Activated T-cell treated with anti-CD3 and anti-CD28 coated beads for 4 hours (primary cell): ENCODE results near the gene KLK7.
"Not testable (repeated sequence)": the region's sequence is repeated elsewhere in the genome, so short reads cannot be mapped to it uniquely, and the experiment has no call there.

Source experiments
- DNase-seq: peaks from one replicate; pipeline ENCODE4 v3.0.0-alpha.2; 2020

Gene KLK7

GRCh38 chr19:51010066-51010795, 26.5 kb upstream of the KLK7 start:
- DNase-seq = no peak

- no peak for DNase-seq
Observed at GRCh38 chr19:51009061-51009891, 25.6 kb upstream of the KLK7 start.

- no peak for DNase-seq
Observed at GRCh38 chr19:51007488-51007887, 23.8 kb upstream of the KLK7 start.

- DNase-seq = no peak
Observed at GRCh38 chr19:51006406-51006805, 22.7 kb upstream of the KLK7 start.

GRCh38 chr19:51005248-51005647, 21.5 kb upstream of the KLK7 start:
- no peak for DNase-seq

- DNase-seq = no peak
Observed at GRCh38 chr19:51003316-51003715, 19.6 kb upstream of the KLK7 start.

GRCh38 chr19:51002542-51003311, 19.0 kb upstream of the KLK7 start:
- DNase-seq = no peak

GRCh38 chr19:51002089-51002532, 18.4 kb upstream of the KLK7 start:
- no peak for DNase-seq

GRCh38 chr19:51001515-51001914, 17.8 kb upstream of the KLK7 start, which contains the start of gene KLK8:
Gene KLK8 (minus strand): TSS chr19:51001604. CDS start chr19:51001167, 437 bp downstream.
- no peak for DNase-seq

GRCh38 chr19:51000981-51001380, 17.3 kb upstream of the KLK7 start:
- DNase-seq = no peak

- no peak for DNase-seq
Observed at GRCh38 chr19:51000426-51000825, 16.7 kb upstream of the KLK7 start.

- no peak for DNase-seq
Observed at GRCh38 chr19:50998686-50999085, 15.0 kb upstream of the KLK7 start.

GRCh38 chr19:50998061-50998460, 14.3 kb upstream of the KLK7 start:
- DNase-seq = no peak

- no peak for DNase-seq
Observed at GRCh38 chr19:50994129-50994528, 10.4 kb upstream of the KLK7 start.

- no peak for DNase-seq
Observed at GRCh38 chr19:50992666-50993035, 8.9 kb upstream of the KLK7 start.

GRCh38 chr19:50984416-50984815, 699 bp upstream of the KLK7 start:
- not testable (repeated sequence) for DNase-seq

GRCh38 chr19:50982186-50982585, 1.5 kb downstream of the KLK7 start:
- DNase-seq = no peak

- DNase-seq = no peak
Observed at GRCh38 chr19:50981587-50982146, 2.0 kb downstream of the KLK7 start.

GRCh38 chr19:50980208-50980607, 3.5 kb downstream of the KLK7 start:
- no peak for DNase-seq

- no peak for DNase-seq
Observed at GRCh38 chr19:50979758-50980157, 4.0 kb downstream of the KLK7 start.

GRCh38 chr19:50978772-50979390, 4.8 kb downstream of the KLK7 start:
- no peak for DNase-seq

GRCh38 chr19:50977626-50978025, 6.1 kb downstream of the KLK7 start:
- no peak for DNase-seq

GRCh38 chr19:50975766-50976165, 8.0 kb downstream of the KLK7 start:
- DNase-seq = no peak
